ENCODE data around the gene SMPD3.
A peak's percentile ranks its signal among the peaks of the same experiment; 100 is the strongest.

Gene SMPD3

GRCh38 chr16:68470461-68471150 lies 22.3 kb upstream of the SMPD3 start:
- peak; percentile 42 for DNase-seq

GRCh38 chr16:68469796-68470460 lies 21.6 kb upstream of the SMPD3 start:
- DNase-seq = no peak

- DNase-seq = no peak
These were observed 20.5 kb upstream of the SMPD3 start for GRCh38 chr16:68468842-68469241.

GRCh38 chr16:68466174-68466573 lies 17.9 kb upstream of the SMPD3 start:
- DNase-seq = no peak

- DNase-seq = no peak
These were observed 15.6 kb upstream of the SMPD3 start for GRCh38 chr16:68463904-68464303.

- DNase-seq = no peak
These were observed 11.8 kb upstream of the SMPD3 start for GRCh38 chr16:68460067-68460466.

- no peak for DNase-seq
These were observed 11.1 kb upstream of the SMPD3 start for GRCh38 chr16:68459457-68459856.

- no peak for DNase-seq
These were observed 10.2 kb upstream of the SMPD3 start for GRCh38 chr16:68458551-68458950.

GRCh38 chr16:68458101-68458500 lies 9.8 kb upstream of the SMPD3 start:
- DNase-seq = no peak

- no peak for DNase-seq
These were observed 7.3 kb upstream of the SMPD3 start for GRCh38 chr16:68455631-68456030.

GRCh38 chr16:68454920-68455435 lies 6.7 kb upstream of the SMPD3 start:
- DNase-seq = no peak

- DNase-seq = no peak
These were observed 5.5 kb upstream of the SMPD3 start for GRCh38 chr16:68453816-68454215.

- DNase-seq = no peak
These were observed 3.9 kb upstream of the SMPD3 start for GRCh38 chr16:68452176-68452575.

GRCh38 chr16:68451676-68452075 lies 3.4 kb upstream of the SMPD3 start:
- no peak for DNase-seq

GRCh38 chr16:68450741-68451255 lies 2.5 kb upstream of the SMPD3 start:
- DNase-seq = no peak

- no peak for DNase-seq
These were observed 502 bp downstream of the SMPD3 start for GRCh38 chr16:68447653-68448359.

GRCh38 chr16:68446681-68447652 lies 1.3 kb downstream of the SMPD3 start:
- no peak for DNase-seq

GRCh38 chr16:68445458-68445857 lies 2.9 kb downstream of the SMPD3 start:
- peak; percentile 60 for DNase-seq

GRCh38 chr16:68444056-68444657 lies 4.2 kb downstream of the SMPD3 start:
- no peak for DNase-seq

GRCh38 chr16:68436581-68436980 lies 11.7 kb downstream of the SMPD3 start:
- DNase-seq = no peak

GRCh38 chr16:68434624-68435210 lies 13.6 kb downstream of the SMPD3 start:
- DNase-seq = no peak

GRCh38 chr16:68433316-68433715 lies 15.0 kb downstream of the SMPD3 start:
- DNase-seq = no peak
